Liver (tissue), 9 donors: ENCODE data around the gene CHST3. TPM values are rescaled to one million over a fixed set of nuclear protein-coding genes. Genes with fewer than 3 reads are reported as not detected.

Source experiments
- DNase-seq: peaks from one replicate; pipeline ENCODE4 v3.0.0-alpha.2; 2017; ENCODE audit warnings: low spot score
- H3K27ac ChIP-seq, 2 donors: one replicate each; pipeline ENCODE4 v1.7.0; 2013; ENCODE audit warnings: inconsistent platforms in 2 of 2, low read length in 2 of 2, control low read depth in 1 of 2, low read depth in 1 of 2, mild to moderate bottlenecking in 1 of 2
- H3K27me3 ChIP-seq, 4 donors: one replicate each; pipeline versions ENCODE4 v1.6.1 to v1.7.0; 2013; ENCODE audit warnings: low read length in 3 of 4, inconsistent platforms in 1 of 4, mild to moderate bottlenecking in 1 of 4, moderate library complexity in 1 of 4; ENCODE audit not compliant: control insufficient read depth in 4 of 4, insufficient read depth in 4 of 4
- H3K36me3 ChIP-seq, 4 donors: one replicate each; pipeline versions ENCODE4 v1.6.1 to v1.7.0; 2013; ENCODE audit warnings: low read length in 3 of 4, mild to moderate bottlenecking in 3 of 4, low read depth in 1 of 4, moderate library complexity in 1 of 4; ENCODE audit not compliant: control insufficient read depth in 4 of 4, insufficient read depth in 3 of 4
- H3K4me1 ChIP-seq, 4 donors: one replicate each; pipeline versions ENCODE4 v1.6.1 to v1.7.0; 2013; ENCODE audit warnings: low read length in 3 of 4, mild to moderate bottlenecking in 3 of 4, moderate library complexity in 1 of 4; ENCODE audit not compliant: control insufficient read depth in 4 of 4, insufficient read depth in 4 of 4
- H3K4me3 ChIP-seq, 3 donors: one replicate each; pipeline versions ENCODE4 v1.6.1 to v1.7.0; 2013; ENCODE audit warnings: low read length in 3 of 3, control low read depth in 1 of 3, low read depth in 1 of 3, mild to moderate bottlenecking in 1 of 3
- H3K9ac ChIP-seq, 2 donors: one replicate each; pipeline ENCODE4 v1.7.0; 2013; ENCODE audit warnings: low read length in 2 of 2, mild to moderate bottlenecking in 2 of 2, moderate library complexity in 2 of 2, control low read depth in 1 of 2, low read depth in 1 of 2
- H3K9me3 ChIP-seq, 4 donors: one replicate each; pipeline versions ENCODE4 v1.6.1 to v1.7.0; 2013; ENCODE audit warnings: low read length in 3 of 4; ENCODE audit not compliant: control insufficient read depth in 4 of 4
- CTCF ChIP-seq: fragments of 150-350 bp; IDR thresholded peaks from 2 replicates; pipeline ENCODE4 v1.5.1; 2017; ENCODE audit warnings: improper control_type of control experiment, low read depth, low read length; ENCODE audit not compliant: missing input control
- EGR1 ChIP-seq, 2 donors: IDR thresholded peaks; 2 replicates each; pipeline ENCODE4 v1.6.1; 2016 to 2018; ENCODE audit warnings: antibody characterized with exemption in 2 of 2, low read depth in 2 of 2
- FOXA1 ChIP-seq: IDR thresholded peaks from 2 replicates; pipeline ENCODE4 v1.6.1; 2016; ENCODE audit warnings: antibody characterized with exemption
- GABPA ChIP-seq, 2 donors: IDR thresholded peaks in 1 of 2; conservative IDR thresholded peaks in 1 of 2; 2 replicates each; pipeline ENCODE4 v1.6.1; 2016; ENCODE audit warnings: antibody characterized with exemption in 2 of 2, mild to moderate bottlenecking in 1 of 2, moderate library complexity in 1 of 2
- HNF4G ChIP-seq: IDR thresholded peaks from 2 replicates; pipeline ENCODE4 v1.6.1; 2016; ENCODE audit warnings: antibody characterized with exemption
- JUND ChIP-seq, 2 donors: IDR thresholded peaks; 2 replicates each; pipeline ENCODE4 v1.6.1; 2016; ENCODE audit warnings: antibody characterized with exemption in 2 of 2
- MAX ChIP-seq: IDR thresholded peaks from 2 replicates; pipeline ENCODE4 v1.6.1; 2016; ENCODE audit warnings: antibody characterized with exemption
- NR2F2 ChIP-seq: IDR thresholded peaks from 2 replicates; pipeline ENCODE4 v1.6.1; 2016; ENCODE audit warnings: antibody characterized with exemption
- RXRA ChIP-seq, 2 donors: IDR thresholded peaks; 2 replicates each; pipeline ENCODE4 v1.6.1; 2017 to 2018; ENCODE audit warnings: antibody characterized with exemption in 2 of 2, mild to moderate bottlenecking in 1 of 2
- TAF1 ChIP-seq: conservative IDR thresholded peaks from 2 replicates; pipeline ENCODE4 v1.6.1; 2016; ENCODE audit warnings: antibody characterized with exemption, mild to moderate bottlenecking
- YY1 ChIP-seq: IDR thresholded peaks from 2 replicates; pipeline ENCODE4 v1.6.1; 2016; ENCODE audit warnings: antibody characterized with exemption, mild to moderate bottlenecking
- WGBS: extraction: QIAGEN DNeasy Blood & Tissue Kit; methylation state at CpG from one replicate; pipeline ENCODE4 v1.1.7; 2013; 5-methylcytosine and 5-hydroxymethylcytosine counted together
- polyA plus RNA-seq, 2 donors: library from polyadenylated mRNA; stranded (reverse) in 1 of 2; unstranded in 1 of 2; fragments of 200-250 nt in 1 of 2; fragments of >200 nt in 1 of 2; fragmentation: Nextera tagmentation in 1 of 2; extraction: Ambion mirVana in 1 of 2; gene quantifications; one replicate each; pipeline versions ENCODE4 v1.2.1 to v1.2.3, GENCODE V29; 2013 to 2015
- total RNA-seq, 2 donors: library from RNA; depleted of rRNA; stranded (reverse); fragments of >200 nt; gene quantifications; one replicate each; pipeline ENCODE4 v1.2.3, GENCODE V29; 2014
- TF ChIP-seq, protein P1 (sequence below): IDR thresholded peaks from 2 replicates; pipeline ENCODE4 v1.6.1; 2016; ENCODE audit warnings: antibody characterized with exemption
- TF ChIP-seq, protein P2 (sequence below): IDR thresholded peaks from 2 replicates; pipeline ENCODE4 v1.6.1; 2016; ENCODE audit warnings: antibody characterized with exemption
- donor health status: healthy.
- donor health status: healthy.
- donor health status: healthy.
- donor health status: healthy.
- donor health status: healthy.

The CHST3 gene
- total and polyA plus RNA-seq, 4 donors: 0.29 to 4.3 (median 1.5) TPM

- H3K4me1 ChIP-seq: no peaks in the 10 kb centered on the region
- H3K27ac ChIP-seq: no peak overlapping the region
- no peak overlapping the region for H3K4me3 ChIP-seq
- 70% methylated on average over 6 of the region's 6 CpGs for WGBS
- no peaks in the 10 kb centered on the region for H3K36me3 ChIP-seq
- DNase-seq: no peak
- no peak overlapping the region for H3K9ac ChIP-seq
- H3K27me3 ChIP-seq: no peaks in the 10 kb centered on the region
- no peak for TF ChIP-seq EGR1 (IDR thresholded peaks at IDR 0.05; ENCODE audit: low read depth in 2 of 2)
- TF ChIP-seq NR2F2: no peak
- no peak for TF ChIP-seq MAX
- no peak for TF ChIP-seq GABPA (IDR thresholded peaks at IDR 0.05 in 1 of 2, conservative IDR thresholded peaks at IDR 0.05 in 1 of 2)
- no peak for TF ChIP-seq JUND (IDR thresholded peaks at IDR 0.05)
- TF ChIP-seq, protein P1, sequence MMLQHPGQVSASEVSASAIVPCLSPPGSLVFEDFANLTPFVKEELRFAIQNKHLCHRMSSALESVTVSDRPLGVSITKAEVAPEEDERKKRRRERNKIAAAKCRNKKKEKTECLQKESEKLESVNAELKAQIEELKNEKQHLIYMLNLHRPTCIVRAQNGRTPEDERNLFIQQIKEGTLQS: no peak
- TF ChIP-seq FOXA1: no peak
- no peak for TF ChIP-seq TAF1
- TF ChIP-seq CTCF: no peak
- TF ChIP-seq YY1: no peak
- no peak for TF ChIP-seq RXRA (IDR thresholded peaks at IDR 0.05)
- TF ChIP-seq HNF4G: no peak
- TF ChIP-seq, protein P2, sequence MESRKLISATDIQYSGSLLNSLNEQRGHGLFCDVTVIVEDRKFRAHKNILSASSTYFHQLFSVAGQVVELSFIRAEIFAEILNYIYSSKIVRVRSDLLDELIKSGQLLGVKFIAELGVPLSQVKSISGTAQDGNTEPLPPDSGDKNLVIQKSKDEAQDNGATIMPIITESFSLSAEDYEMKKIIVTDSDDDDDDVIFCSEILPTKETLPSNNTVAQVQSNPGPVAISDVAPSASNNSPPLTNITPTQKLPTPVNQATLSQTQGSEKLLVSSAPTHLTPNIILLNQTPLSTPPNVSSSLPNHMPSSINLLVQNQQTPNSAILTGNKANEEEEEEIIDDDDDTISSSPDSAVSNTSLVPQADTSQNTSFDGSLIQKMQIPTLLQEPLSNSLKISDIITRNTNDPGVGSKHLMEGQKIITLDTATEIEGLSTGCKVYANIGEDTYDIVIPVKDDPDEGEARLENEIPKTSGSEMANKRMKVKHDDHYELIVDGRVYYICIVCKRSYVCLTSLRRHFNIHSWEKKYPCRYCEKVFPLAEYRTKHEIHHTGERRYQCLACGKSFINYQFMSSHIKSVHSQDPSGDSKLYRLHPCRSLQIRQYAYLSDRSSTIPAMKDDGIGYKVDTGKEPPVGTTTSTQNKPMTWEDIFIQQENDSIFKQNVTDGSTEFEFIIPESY: no peak
- no peaks in the 10 kb centered on the region for H3K9me3 ChIP-seq
Measured at GRCh38 chr10:71995887-71996575, 31.8 kb downstream of the CHST3 start.

DNA sequence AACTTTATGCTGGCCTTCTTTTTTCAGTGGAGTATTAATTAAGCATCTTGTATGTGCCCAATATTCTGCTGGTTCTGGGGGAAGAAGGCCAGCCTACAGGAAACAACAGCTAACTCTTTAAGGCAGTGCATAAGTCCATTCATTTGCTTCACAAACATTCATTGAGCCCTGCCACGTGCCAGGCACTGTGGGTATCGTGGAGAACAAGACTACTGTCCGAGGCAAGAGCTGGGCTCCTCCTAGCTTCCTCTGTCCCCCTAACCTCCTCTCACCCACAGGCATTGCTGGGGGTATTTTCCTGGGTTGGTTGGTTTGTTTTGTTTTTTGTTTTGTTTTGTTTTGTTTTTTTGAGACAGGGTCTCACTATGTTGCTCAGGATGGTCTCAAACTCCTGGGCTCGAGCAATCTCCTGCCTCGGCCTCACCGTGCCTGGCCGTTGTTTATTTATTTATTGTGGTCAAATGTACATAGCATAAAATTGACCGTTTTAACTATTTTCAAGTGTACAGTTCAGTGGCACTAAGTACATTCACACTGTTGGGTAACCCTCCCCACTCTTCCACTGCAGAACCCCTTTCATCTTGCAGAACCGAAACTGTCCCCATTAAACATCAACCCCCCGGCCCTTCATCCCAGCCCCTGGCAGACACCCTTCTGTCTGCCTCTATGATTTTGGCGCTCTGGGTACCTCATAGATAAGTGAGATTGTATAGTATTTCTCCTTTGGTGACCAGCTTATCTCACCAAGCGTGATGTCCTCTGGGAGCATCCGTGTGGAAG lies 32.6 kb downstream of the CHST3 start:
- TF ChIP-seq RXRA (IDR thresholded peaks at IDR 0.05): peak in 1 of 2 donors; percentile 8
- no peak for TF ChIP-seq HNF4G
- Histone ChIP-seq H3K9me3 (no peaks in the 10 kb centered on the region), H3K36me3 (no peaks in the 10 kb centered on the region), H3K4me1 (no peaks in the 10 kb centered on the region), H3K27me3 (no peaks in the 10 kb centered on the region), H3K4me3 (no peak overlapping the region), H3K27ac (no peak overlapping the region), H3K9ac (no peak overlapping the region)
- WGBS: 76% methylated on average over 13 of the region's 13 CpGs
- DNase-seq: no peak
